SK-N-SH treated with all-trans-retinoic acid at 6 μM for 48 hours (cell line): Measurements from ENCODE around the gene SMAP1.
A peak's percentile ranks its signal among the peaks of the same experiment; 100 is the strongest.

Source experiments
- ATAC-seq: fragments of 200-7000 bp; cut with Tn5 transposase; 3 replicates; pipeline ENCODE4 v1.9.1; 2020; ENCODE audit warnings: mild to moderate bottlenecking, moderate library complexity
- ARNTL ChIP-seq: fragments of 450-650 bp; formaldehyde crosslinking; IDR thresholded peaks from 2 replicates; pipeline ENCODE4 v1.5.0; 2020; ENCODE audit warnings: low read depth, mild to moderate bottlenecking, moderate library complexity, borderline replicate concordance
- BACH2 ChIP-seq: fragments of 250-450 bp; sonication (Bioruptor Pico); IDR thresholded peaks from 2 replicates; pipeline ENCODE4 v1.9.0; 2021; ENCODE audit warnings: mild to moderate bottlenecking, borderline replicate concordance
- CREB5 ChIP-seq: fragments of 250-450 bp; sonication (Bioruptor Pico); IDR thresholded peaks from 2 replicates; pipeline ENCODE4 v1.5.1; 2020; ENCODE audit warnings: low read depth, mild to moderate bottlenecking, moderate library complexity
- CSDC2 ChIP-seq: fragments of 250-450 bp; sonication (Bioruptor Pico); IDR thresholded peaks from 2 replicates; pipeline ENCODE4 v1.5.0; 2020; ENCODE audit warnings: mild to moderate bottlenecking, moderate library complexity
- CSRNP3 ChIP-seq: fragments of 250-450 bp; sonication (Bioruptor Pico); IDR thresholded peaks from 2 replicates; pipeline ENCODE4 v1.5.1; 2021; ENCODE audit warnings: mild to moderate bottlenecking, moderate library complexity
- ESRRG ChIP-seq: fragments of 250-450 bp; sonication (Bioruptor Pico); IDR thresholded peaks from 2 replicates; pipeline ENCODE4 v1.6.1; 2021; ENCODE audit warnings: mild to moderate bottlenecking
- ISL1 ChIP-seq: fragments of 250-450 bp; sonication (Bioruptor Pico); IDR thresholded peaks from 2 replicates; pipeline ENCODE4 v2.1.2; 2022; ENCODE audit warnings: mild to moderate bottlenecking, moderate library complexity
- OSR1 ChIP-seq: fragments of 250-450 bp; sonication (Bioruptor Pico); IDR thresholded peaks from 2 replicates; pipeline ENCODE4 v1.8.0; 2022; ENCODE audit warnings: moderate library complexity, mild to moderate bottlenecking, inconsistent platforms
- PATZ1 ChIP-seq: fragments of 250-450 bp; sonication (Bioruptor Pico); IDR thresholded peaks from 2 replicates; pipeline ENCODE4 v1.8.0; 2020; ENCODE audit warnings: mild to moderate bottlenecking, moderate library complexity, borderline replicate concordance
- POU6F1 ChIP-seq: fragments of 250-450 bp; sonication (Bioruptor Pico); IDR thresholded peaks from 2 replicates; pipeline ENCODE4 v1.8.0; 2021; ENCODE audit warnings: low read depth, mild to moderate bottlenecking, moderate library complexity, borderline replicate concordance
- PPARA ChIP-seq: fragments of 250-450 bp; sonication (Bioruptor Pico); IDR thresholded peaks from 2 replicates; pipeline ENCODE4 v1.5.0; 2020; ENCODE audit warnings: mild to moderate bottlenecking, borderline replicate concordance
- RARB ChIP-seq: fragments of 250-450 bp; sonication (Bioruptor Pico); IDR thresholded peaks from 2 replicates; pipeline ENCODE4 v1.8.0; 2021; ENCODE audit warnings: mild to moderate bottlenecking, moderate library complexity
- SNAI2 ChIP-seq: fragments of 250-450 bp; sonication (Bioruptor Pico); IDR thresholded peaks from 2 replicates; pipeline ENCODE4 v1.5.0; 2020; ENCODE audit warnings: mild to moderate bottlenecking, moderate library complexity
- TCF4 ChIP-seq: fragments of 250-450 bp; sonication (Bioruptor Pico); IDR thresholded peaks from 2 replicates; pipeline ENCODE4 v1.8.0; 2021; ENCODE audit warnings: mild to moderate bottlenecking, moderate library complexity, borderline replicate concordance
- TOX ChIP-seq: fragments of 250-450 bp; sonication (Bioruptor Pico); IDR thresholded peaks from 2 replicates; pipeline ENCODE4 v1.8.0; 2021; ENCODE audit warnings: mild to moderate bottlenecking, moderate library complexity, borderline replicate concordance
- TSHZ2 ChIP-seq: fragments of 250-450 bp; sonication (Bioruptor Pico); IDR thresholded peaks from 2 replicates; pipeline ENCODE4 v1.5.0; 2020; ENCODE audit warnings: mild to moderate bottlenecking, moderate library complexity
- ZC3H10 ChIP-seq: fragments of 250-450 bp; sonication (Bioruptor Pico); IDR thresholded peaks from 2 replicates; pipeline ENCODE4 v1.5.1; 2021; ENCODE audit warnings: mild to moderate bottlenecking, moderate library complexity
- ZFP3 ChIP-seq: fragments of 250-450 bp; sonication (Bioruptor Pico); IDR thresholded peaks from 2 replicates; pipeline ENCODE4 v1.5.0; 2020; ENCODE audit warnings: mild to moderate bottlenecking, moderate library complexity
- ZFP30 ChIP-seq: fragments of 450-650 bp; formaldehyde crosslinking; IDR thresholded peaks from 2 replicates; pipeline ENCODE4 v1.5.0; 2022; ENCODE audit warnings: mild to moderate bottlenecking, moderate library complexity
- ZNF565 ChIP-seq: fragments of 450-650 bp; formaldehyde crosslinking; conservative IDR thresholded peaks from 2 replicates; pipeline ENCODE4 v1.5.0; 2020; ENCODE audit warnings: low read depth, mild to moderate bottlenecking, moderate library complexity
- ZNF70 ChIP-seq: fragments of 450-650 bp; formaldehyde crosslinking; IDR thresholded peaks from 2 replicates; pipeline ENCODE4 v1.5.0; 2020; ENCODE audit warnings: mild to moderate bottlenecking, moderate library complexity
- ZNF8 ChIP-seq: fragments of 450-650 bp; formaldehyde crosslinking; IDR thresholded peaks from 2 replicates; pipeline ENCODE4 v1.5.0; 2020; ENCODE audit warnings: mild to moderate bottlenecking, moderate library complexity

The SMAP1 gene

GRCh38 chr6:70705772-70706171 lies 38.1 kb downstream of the SMAP1 start:
- TF ChIP-seq ZFP3: no peak
- TF ChIP-seq POU6F1 (CRISPR knock-in tag): no peak
- TF ChIP-seq TOX (CRISPR knock-in tag): no peak
- no peak for TF ChIP-seq CSDC2 (CRISPR knock-in tag)
- no peak for TF ChIP-seq TCF4
- no peak for ATAC-seq

- 0 out of 3 replicates have a peak, but pooled peaks have one; percentile 42 for ATAC-seq
- TF ChIP-seq TCF4 (no peak), ARNTL (CRISPR knock-in tag) (no peak), PATZ1 (CRISPR knock-in tag) (no peak), OSR1 (CRISPR knock-in tag) (no peak), ZFP30 (CRISPR knock-in tag) (no peak), ZFP3 (no peak), TOX (CRISPR knock-in tag) (no peak), ZC3H10 (CRISPR knock-in tag) (no peak), PPARA (CRISPR knock-in tag) (no peak), BACH2 (no peak), ISL1 (no peak), SNAI2 (no peak), POU6F1 (CRISPR knock-in tag) (no peak), CSDC2 (CRISPR knock-in tag) (no peak), RARB (no peak), ZNF70 (CRISPR knock-in tag) (no peak), ZNF565 (no peak), ESRRG (no peak)
These were observed 38.9 kb downstream of the SMAP1 start for GRCh38 chr6:70706491-70707123.

- TF ChIP-seq ARNTL (CRISPR knock-in tag): no peak
- no peak for TF ChIP-seq ZNF565
- TF ChIP-seq ZFP3: no peak
- TF ChIP-seq ISL1: no peak
- no peak for TF ChIP-seq CSDC2 (CRISPR knock-in tag)
- TF ChIP-seq CREB5 (CRISPR knock-in tag): no peak
- TF ChIP-seq CSRNP3 (CRISPR knock-in tag): no peak
- TF ChIP-seq SNAI2: no peak
- TF ChIP-seq TCF4: no peak
- no peak for TF ChIP-seq PATZ1 (CRISPR knock-in tag)
- no peak for TF ChIP-seq BACH2
- no peak for TF ChIP-seq ZNF70 (CRISPR knock-in tag)
- no peak for TF ChIP-seq TSHZ2 (CRISPR knock-in tag)
- no peak for TF ChIP-seq ZNF8 (CRISPR knock-in tag)
- no peak for TF ChIP-seq PPARA (CRISPR knock-in tag)
- no peak for TF ChIP-seq POU6F1 (CRISPR knock-in tag)
- ATAC-seq: no peak
These were observed 40.2 kb downstream of the SMAP1 start for GRCh38 chr6:70707893-70708292.
